Measurements from ENCODE around the gene KATNB1.

The KATNB1 gene

DNA sequence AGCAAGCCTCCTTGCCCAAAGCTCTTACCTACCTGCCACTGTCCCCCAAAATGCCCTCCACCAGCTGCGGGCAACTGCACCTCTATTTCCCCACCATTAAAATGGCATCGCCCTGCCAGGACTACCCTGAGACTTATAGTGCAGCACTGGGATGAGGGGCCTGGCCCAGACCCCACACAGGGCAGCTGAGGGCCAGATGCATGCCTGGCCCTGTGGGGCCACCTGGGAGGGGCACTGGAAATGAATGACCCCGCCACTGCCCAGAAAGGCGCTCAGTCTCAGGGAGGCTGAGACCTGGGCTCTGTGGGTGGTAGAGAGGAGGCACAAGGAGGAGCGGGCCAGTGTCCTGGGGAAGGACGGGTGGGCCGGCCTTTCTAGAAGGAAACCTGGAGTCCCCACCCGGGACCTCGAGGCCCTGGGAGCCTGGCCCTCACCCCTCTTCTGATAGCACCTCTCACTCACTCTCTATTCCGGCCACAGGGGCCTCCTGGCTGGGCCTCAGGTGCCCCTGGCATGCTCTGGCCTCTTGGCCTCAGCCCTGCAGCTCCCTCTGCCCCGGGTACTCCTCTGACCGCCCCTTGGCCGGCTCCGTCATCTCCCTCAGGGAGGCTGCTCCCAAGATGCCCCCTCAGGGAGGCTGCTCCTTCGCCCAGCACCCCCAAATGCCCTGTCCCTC lies 26.9 kb downstream of the KATNB1 start:
- Histone ChIP-seq H3K36me3 (ENCODE audit: control insufficient read depth in 4 of 4, insufficient read depth in 4 of 4, low read length in 3 of 4) (peaks cover 0 to 54% (median 17%) of the 10 kb centered on the region in 4 experiments), H3K27ac (ENCODE audit: insufficient read depth in 1 of 2, low read depth in 1 of 2, low read length in 2 of 2, poor library complexity in 1 of 2, severe bottlenecking in 2 of 2) (no peak overlapping the region), H3K9me3 (ENCODE audit: control extremely low read depth in 1 of 5, control insufficient read depth in 4 of 5, insufficient read depth in 2 of 5, low read depth in 1 of 5, low read length in 4 of 5) (no peaks in the 10 kb centered on the region), H3K4me3 (ENCODE audit: control insufficient read depth in 1 of 7, extremely low read depth in 1 of 7, insufficient read depth in 4 of 7, low read depth in 2 of 7, low read length in 6 of 7) (no peak overlapping the region), H3K4me1 (ENCODE audit: control extremely low read depth in 1 of 4, control insufficient read depth in 4 of 4, insufficient read depth in 4 of 4, low read length in 3 of 4) (peaks cover 0 to 4% (median 0%) of the 10 kb centered on the region in 4 experiments), H3K27me3 (replicated peaks in 2 of 5; ENCODE audit: control insufficient read depth in 4 of 5, insufficient read depth in 5 of 5, low read length in 4 of 5) (no peaks in the 10 kb centered on the region)
- CTCF ChIA-PET: interaction anchor here (1.3 to 2.0 kb wide), 5 partner anchors 11 to 117 kb away, joined by 3 to 7 read pairs (median 5); no protein-coding TSS in a partner anchor
- no peak for DNase-seq
- POLR2A ChIA-PET: no interaction called here
- 86% methylated on average over 12 of the region's 15 CpGs for WGBS (ENCODE audit: insufficient coverage)

- ChIA-PET POLR2A (interaction anchor here (0.6 kb wide), 1 partner anchor 46 kb away, joined by 3 read pairs; no protein-coding TSS in a partner anchor), CTCF (interaction anchor here (1.3 to 2.0 kb wide), 2 partner anchors 31 to 116 kb away, joined by 3 to 7 read pairs; no protein-coding TSS in a partner anchor)
- H3K4me3 ChIP-seq (ENCODE audit: control insufficient read depth in 1 of 7, extremely low read depth in 1 of 7, insufficient read depth in 4 of 7, low read depth in 2 of 7, low read length in 6 of 7): no peak overlapping the region
- WGBS (ENCODE audit: insufficient coverage): 90% methylated on average over 12 of the region's 14 CpGs
- peaks cover 0 to 47% (median 10%) of the 10 kb centered on the region in 4 experiments for H3K36me3 ChIP-seq (ENCODE audit: control insufficient read depth in 4 of 4, insufficient read depth in 4 of 4, low read length in 3 of 4)
- H3K4me1 ChIP-seq (ENCODE audit: control extremely low read depth in 1 of 4, control insufficient read depth in 4 of 4, insufficient read depth in 4 of 4, low read length in 3 of 4): peaks cover 0 to 2% (median 0%) of the 10 kb centered on the region in 4 experiments
- DNase-seq: no peak
- H3K27ac ChIP-seq (ENCODE audit: insufficient read depth in 1 of 2, low read depth in 1 of 2, low read length in 2 of 2, poor library complexity in 1 of 2, severe bottlenecking in 2 of 2): no peak overlapping the region
- no peaks in the 10 kb centered on the region for H3K27me3 ChIP-seq (replicated peaks in 2 of 5; ENCODE audit: control insufficient read depth in 4 of 5, insufficient read depth in 5 of 5, low read length in 4 of 5)
- H3K9me3 ChIP-seq (ENCODE audit: control extremely low read depth in 1 of 5, control insufficient read depth in 4 of 5, insufficient read depth in 2 of 5, low read depth in 1 of 5, low read length in 4 of 5): no peaks in the 10 kb centered on the region
These were observed 27.9 kb downstream of the KATNB1 start for GRCh38 chr16:57763285-57764005.

DNA sequence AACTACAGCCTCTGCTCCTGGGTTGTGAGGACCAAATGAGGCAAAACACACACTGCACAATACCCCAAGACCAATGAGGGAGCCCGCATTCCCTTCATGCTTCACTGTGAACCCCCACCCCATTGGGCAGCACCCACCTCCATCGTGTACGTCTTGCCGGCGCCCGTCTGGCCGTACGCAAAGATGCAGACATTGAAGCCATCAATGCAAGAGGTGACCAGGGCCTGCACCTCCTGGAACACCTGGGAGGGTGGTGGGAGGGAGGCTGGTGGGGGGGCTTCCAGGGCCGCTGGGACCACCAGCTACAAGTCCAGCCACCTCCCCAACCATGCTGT lies 28.4 kb downstream of the KATNB1 start:
- Histone ChIP-seq H3K27me3 (replicated peaks in 2 of 5; ENCODE audit: control insufficient read depth in 4 of 5, insufficient read depth in 5 of 5, low read length in 4 of 5) (no peaks in the 10 kb centered on the region), H3K27ac (ENCODE audit: insufficient read depth in 1 of 2, low read depth in 1 of 2, low read length in 2 of 2, poor library complexity in 1 of 2, severe bottlenecking in 2 of 2) (no peak overlapping the region), H3K4me3 (ENCODE audit: control insufficient read depth in 1 of 7, extremely low read depth in 1 of 7, insufficient read depth in 4 of 7, low read depth in 2 of 7, low read length in 6 of 7) (no peak overlapping the region), H3K4me1 (ENCODE audit: control extremely low read depth in 1 of 4, control insufficient read depth in 4 of 4, insufficient read depth in 4 of 4, low read length in 3 of 4) (peaks cover 0 to 2% (median 0%) of the 10 kb centered on the region in 4 experiments), H3K9me3 (ENCODE audit: control extremely low read depth in 1 of 5, control insufficient read depth in 4 of 5, insufficient read depth in 2 of 5, low read depth in 1 of 5, low read length in 4 of 5) (no peaks in the 10 kb centered on the region), H3K36me3 (ENCODE audit: control insufficient read depth in 4 of 4, insufficient read depth in 4 of 4, low read length in 3 of 4) (peaks cover 0 to 42% (median 9%) of the 10 kb centered on the region in 4 experiments)
- ChIA-PET CTCF (no interaction called here), POLR2A (interaction anchor here (0.6 kb wide), 1 partner anchor 47 kb away, joined by 3 read pairs; no protein-coding TSS in a partner anchor)
- 88% methylated on average over 1 of the region's 9 CpGs for WGBS (ENCODE audit: insufficient coverage)
- DNase-seq: no peak

DNA sequence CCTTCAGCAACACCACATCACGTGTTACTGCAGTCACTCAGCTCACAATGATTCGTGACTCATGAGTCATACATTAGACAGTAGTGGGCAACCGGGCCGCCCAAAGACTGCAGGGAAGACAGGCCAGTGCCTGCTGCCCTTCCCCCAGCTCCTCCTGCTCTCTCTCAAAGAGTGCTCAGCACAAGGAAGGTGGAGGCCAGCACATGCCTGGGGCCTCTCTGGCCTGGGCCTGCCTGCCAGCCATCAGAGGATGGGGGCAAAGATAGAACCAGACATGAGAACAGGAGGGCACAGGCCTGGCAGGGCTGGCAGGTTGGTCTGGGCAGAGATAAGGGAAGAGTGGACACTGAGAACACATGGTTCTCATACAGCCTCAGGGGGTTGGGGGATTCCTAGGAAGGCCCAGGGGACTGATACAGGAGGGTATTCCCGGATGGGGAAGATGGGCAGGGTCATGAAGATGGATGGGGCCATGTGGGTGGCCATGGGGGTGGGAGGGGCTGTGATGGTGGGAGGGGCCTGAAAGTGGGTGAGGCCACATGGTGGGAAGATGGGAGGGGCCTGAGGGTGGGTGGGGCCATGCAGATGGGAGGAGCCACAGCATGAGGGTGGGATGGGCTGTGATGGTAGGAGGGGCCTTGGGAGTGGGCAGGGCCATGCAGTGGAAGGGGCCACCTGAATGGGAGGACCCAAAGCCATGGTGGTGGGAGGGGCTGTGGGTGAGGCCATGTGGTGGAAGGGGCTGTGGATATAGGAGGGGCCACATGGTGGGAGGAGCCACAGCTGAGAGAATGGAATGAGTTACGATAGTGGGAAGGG lies 29.0 kb downstream of the KATNB1 start:
- DNase-seq: peak; percentile 61 to 78 (median 69)
- WGBS (ENCODE audit: insufficient coverage): 95% methylated on average over 5 of the region's 6 CpGs
- Histone ChIP-seq H3K9me3 (ENCODE audit: control extremely low read depth in 1 of 5, control insufficient read depth in 4 of 5, insufficient read depth in 2 of 5, low read depth in 1 of 5, low read length in 4 of 5) (no peaks in the 10 kb centered on the region), H3K27ac (ENCODE audit: insufficient read depth in 1 of 2, low read depth in 1 of 2, low read length in 2 of 2, poor library complexity in 1 of 2, severe bottlenecking in 2 of 2) (no peak overlapping the region), H3K4me1 (ENCODE audit: control extremely low read depth in 1 of 4, control insufficient read depth in 4 of 4, insufficient read depth in 4 of 4, low read length in 3 of 4) (peaks cover 0 to 2% (median 0%) of the 10 kb centered on the region in 4 experiments), H3K4me3 (ENCODE audit: control insufficient read depth in 1 of 7, extremely low read depth in 1 of 7, insufficient read depth in 4 of 7, low read depth in 2 of 7, low read length in 6 of 7) (no peak overlapping the region), H3K36me3 (ENCODE audit: control insufficient read depth in 4 of 4, insufficient read depth in 4 of 4, low read length in 3 of 4) (peaks cover 0 to 39% (median 10%) of the 10 kb centered on the region in 4 experiments), H3K27me3 (replicated peaks in 2 of 5; ENCODE audit: control insufficient read depth in 4 of 5, insufficient read depth in 5 of 5, low read length in 4 of 5) (no peaks in the 10 kb centered on the region)
- ChIA-PET POLR2A (interaction anchor here (0.6 kb wide), 1 partner anchor 47 kb away, joined by 3 read pairs; no protein-coding TSS in a partner anchor), CTCF (no interaction called here)

GRCh38 chr16:57765160-57765728 lies 29.7 kb downstream of the KATNB1 start:
- Histone ChIP-seq H3K27ac (ENCODE audit: insufficient read depth in 1 of 2, low read depth in 1 of 2, low read length in 2 of 2, poor library complexity in 1 of 2, severe bottlenecking in 2 of 2) (no peak overlapping the region), H3K9me3 (ENCODE audit: control extremely low read depth in 1 of 5, control insufficient read depth in 4 of 5, insufficient read depth in 2 of 5, low read depth in 1 of 5, low read length in 4 of 5) (no peaks in the 10 kb centered on the region), H3K27me3 (replicated peaks in 2 of 5; ENCODE audit: control insufficient read depth in 4 of 5, insufficient read depth in 5 of 5, low read length in 4 of 5) (no peaks in the 10 kb centered on the region), H3K4me1 (ENCODE audit: control extremely low read depth in 1 of 4, control insufficient read depth in 4 of 4, insufficient read depth in 4 of 4, low read length in 3 of 4) (peaks cover 0 to 2% (median 0%) of the 10 kb centered on the region in 4 experiments), H3K4me3 (ENCODE audit: control insufficient read depth in 1 of 7, extremely low read depth in 1 of 7, insufficient read depth in 4 of 7, low read depth in 2 of 7, low read length in 6 of 7) (no peak overlapping the region), H3K36me3 (ENCODE audit: control insufficient read depth in 4 of 4, insufficient read depth in 4 of 4, low read length in 3 of 4) (peaks cover 0 to 40% (median 14%) of the 10 kb centered on the region in 4 experiments)
- DNase-seq: no peak
- CTCF ChIA-PET: interaction anchor here (0.7 kb wide), 1 partner anchor 29 kb away, joined by 4 read pairs; no protein-coding TSS in a partner anchor
- 99% methylated on average over 15 of the region's 17 CpGs for WGBS (ENCODE audit: insufficient coverage)
- POLR2A ChIA-PET: no interaction called here

DNA sequence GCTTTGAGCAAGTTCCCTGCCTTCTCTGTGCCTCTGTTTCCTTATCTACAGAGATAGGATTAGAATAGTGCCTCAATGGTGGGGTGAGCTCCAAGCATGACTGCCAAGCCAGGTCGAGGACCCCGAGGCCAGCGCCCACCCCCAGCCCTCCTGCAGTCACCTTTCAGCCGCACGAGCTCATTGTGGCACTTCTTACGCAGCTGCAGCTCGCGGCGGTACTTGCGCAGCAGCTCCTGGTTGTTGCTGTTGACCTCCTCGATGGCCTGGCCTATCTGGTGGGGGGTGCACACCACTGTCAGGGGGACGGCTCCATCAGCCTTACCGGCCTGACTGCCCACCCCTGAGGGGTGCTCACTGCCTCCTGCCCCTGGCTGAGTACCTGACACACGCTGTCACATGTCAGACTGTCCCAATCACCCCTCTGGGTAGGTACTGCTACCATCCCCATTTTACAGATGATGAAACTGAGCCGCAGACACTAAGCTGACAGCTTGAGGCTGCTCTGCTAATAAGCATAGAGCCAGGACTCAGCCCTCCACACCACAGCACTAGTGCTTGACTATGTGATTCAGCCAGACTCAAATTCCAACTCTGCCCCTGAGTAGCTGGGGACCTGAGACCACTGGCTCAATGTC lies 31.3 kb downstream of the KATNB1 start:
- H3K27ac ChIP-seq (ENCODE audit: insufficient read depth in 1 of 2, low read depth in 1 of 2, low read length in 2 of 2, poor library complexity in 1 of 2, severe bottlenecking in 2 of 2): no peak overlapping the region
- no peaks in the 10 kb centered on the region for H3K27me3 ChIP-seq (replicated peaks in 2 of 5; ENCODE audit: control insufficient read depth in 4 of 5, insufficient read depth in 5 of 5, low read length in 4 of 5)
- peaks cover 0 to 2% (median 0%) of the 10 kb centered on the region in 4 experiments for H3K4me1 ChIP-seq (ENCODE audit: control extremely low read depth in 1 of 4, control insufficient read depth in 4 of 4, insufficient read depth in 4 of 4, low read length in 3 of 4)
- DNase-seq: no peak
- peaks cover 0 to 41% (median 13%) of the 10 kb centered on the region in 4 experiments for H3K36me3 ChIP-seq (ENCODE audit: control insufficient read depth in 4 of 4, insufficient read depth in 4 of 4, low read length in 3 of 4)
- 97% methylated on average over 15 of the region's 15 CpGs for WGBS (ENCODE audit: insufficient coverage)
- no peak overlapping the region for H3K4me3 ChIP-seq (ENCODE audit: control insufficient read depth in 1 of 7, extremely low read depth in 1 of 7, insufficient read depth in 4 of 7, low read depth in 2 of 7, low read length in 6 of 7)
- CTCF ChIA-PET: interaction anchor here (0.8 to 2.1 kb wide), 5 partner anchors 10 to 208 kb away, joined by 3 to 16 read pairs (median 3); no protein-coding TSS in a partner anchor
- no peaks in the 10 kb centered on the region for H3K9me3 ChIP-seq (ENCODE audit: control extremely low read depth in 1 of 5, control insufficient read depth in 4 of 5, insufficient read depth in 2 of 5, low read depth in 1 of 5, low read length in 4 of 5)
- POLR2A ChIA-PET: interaction anchor here (0.6 kb wide), 1 partner anchor 102 kb away, joined by 3 read pairs; no protein-coding TSS in a partner anchor
